Left cardiac atrium (tissue), 4 donors: Measurements from ENCODE around the gene OOSP1. TPM values are rescaled to one million over a fixed set of nuclear protein-coding genes. Genes with fewer than 3 reads are reported as not detected.
A peak's percentile ranks its signal among the peaks of the same experiment; 100 is the strongest.
"Not testable (repeated sequence)": the region's sequence is repeated elsewhere in the genome, so short reads cannot be mapped to it uniquely, and the experiment has no call there.

Source experiments
- ATAC-seq, 2 donors: fragments of 200-7000 bp; cut with Tn5 transposase; one replicate each; pipeline ENCODE4 v1.9.1; 2020; ENCODE audit warnings: mild to moderate bottlenecking in 2 of 2, moderate library complexity in 2 of 2
- DNase-seq: peaks from one replicate; pipeline ENCODE4 v3.0.0-alpha.2; 2020
- intact Hi-C, 2 donors: fragments of 100-400 bp; cut with DNase I; formaldehyde crosslinking; loops; one replicate each; pipeline versions ENCODE4 v1.14.1 to v1.15.1; 2022 to 2023
- long read RNA-seq: library from polyadenylated mRNA; unstranded; transcript quantifications from one replicate; pipeline ENCODE4 v2.0.0, GENCODE V29; 2021
- total RNA-seq, 2 donors: library from RNA; stranded (reverse); fragmentation: NEBNext Ultra II Directional; extraction: Animal tissue kit (Norgen Biotek cat#: 25700); gene quantifications; one replicate each; pipeline ENCODE4 v1.2.1, GENCODE V29; 2021
- donor health status: DM: no; HTN: yes; CAD: no.
- donor health status: DM: no; HTN: yes; CAD: no; lungs with severe emphysema.
- donor health status: DM: yes; HTN: yes; CAD: no.
- donor health status: Dilated cardiomyopathy.

OOSP1 gene
- total RNA-seq = not detected
- long read RNA-seq = 0 reads

GRCh38 chr11:59938132-59938531 is at the start of gene OOSP1:
Gene OOSP1, plus strand, starts transcription at chr11:59938432. Its CDS starts 23 bp downstream, at chr11:59938455.
- ATAC-seq (no peak), DNase-seq (no peak)
- intact Hi-C loops = no loop called here

- no peak for ATAC-seq
- intact Hi-C loops = no loop called here
- no peak for DNase-seq
Observed at GRCh38 chr11:59891781-59892181, 46.5 kb upstream of the OOSP1 start.

- ATAC-seq = no peak
- intact Hi-C loops = no loop called here
- no peak for DNase-seq
Observed at GRCh38 chr11:59894616-59895015, 43.6 kb upstream of the OOSP1 start.

- DNase-seq (no peak), ATAC-seq (no peak)
- intact Hi-C loops = no loop called here
Observed at GRCh38 chr11:59898046-59898445, 40.2 kb upstream of the OOSP1 start.

GRCh38 chr11:59898650-59899049 is 39.6 kb upstream of the OOSP1 start:
- intact Hi-C loops = no loop called here
- DNase-seq = no peak
- ATAC-seq = no peak

DNA sequence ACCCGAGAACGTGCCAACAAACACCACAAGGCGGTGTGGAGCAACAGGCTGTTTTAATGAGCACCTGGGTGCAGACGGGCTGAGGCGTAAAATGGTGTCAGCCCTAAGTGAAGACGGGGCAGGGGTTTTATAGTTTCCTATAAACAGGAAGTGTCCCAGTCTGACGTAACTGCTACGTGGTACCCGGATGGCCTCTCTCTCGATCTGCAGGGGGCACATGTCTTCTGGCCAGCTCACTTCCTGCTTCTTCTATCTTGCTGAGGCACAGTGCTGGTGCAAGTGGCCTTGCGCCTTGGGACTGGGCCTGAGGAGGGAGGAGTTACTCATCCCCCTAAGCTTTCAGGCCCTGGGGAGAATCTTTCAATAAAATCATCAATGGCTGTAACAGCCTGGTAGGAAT is 38.7 kb upstream of the OOSP1 start:
- intact Hi-C loops = no loop called here
- no peak for ATAC-seq
- DNase-seq = no peak

- intact Hi-C loops = no loop called here
- no peak for ATAC-seq
- no peak for DNase-seq
Observed at GRCh38 chr11:59900366-59901126, 37.7 kb upstream of the OOSP1 start.

GRCh38 chr11:59901306-59901705 is 36.9 kb upstream of the OOSP1 start:
- DNase-seq (no peak), ATAC-seq (peak in 1 of 2 donors; percentile 68)
- intact Hi-C loops = no loop called here

DNA sequence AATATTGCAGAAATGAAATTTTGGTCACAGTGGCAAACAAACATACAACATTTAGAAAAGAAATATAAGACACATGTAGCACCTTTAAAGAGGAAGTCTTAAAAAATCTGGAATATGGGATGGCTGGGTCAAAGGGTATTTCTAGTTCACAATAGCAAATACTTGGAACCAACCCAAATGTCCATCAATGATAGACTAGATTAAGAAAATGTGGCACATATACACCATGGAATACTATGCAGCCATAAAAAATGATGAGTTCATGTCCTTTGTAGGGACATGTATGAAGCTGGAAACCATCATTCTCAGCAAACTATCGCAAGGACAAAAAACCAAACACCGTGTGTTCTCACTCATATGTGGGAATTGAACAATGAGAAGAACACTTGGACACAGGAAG is 34.7 kb upstream of the OOSP1 start:
- intact Hi-C loops, DNase-seq, ATAC-seq: not testable (repeated sequence)

- intact Hi-C loops = no loop called here
- DNase-seq = no peak
- ATAC-seq = peak in 1 of 2 donors; percentile 55
Observed at GRCh38 chr11:59918480-59918879, 19.8 kb upstream of the OOSP1 start.

- DNase-seq (no peak), ATAC-seq (no peak)
- intact Hi-C loops = no loop called here
Observed at GRCh38 chr11:59918987-59919589, 19.1 kb upstream of the OOSP1 start.

DNA sequence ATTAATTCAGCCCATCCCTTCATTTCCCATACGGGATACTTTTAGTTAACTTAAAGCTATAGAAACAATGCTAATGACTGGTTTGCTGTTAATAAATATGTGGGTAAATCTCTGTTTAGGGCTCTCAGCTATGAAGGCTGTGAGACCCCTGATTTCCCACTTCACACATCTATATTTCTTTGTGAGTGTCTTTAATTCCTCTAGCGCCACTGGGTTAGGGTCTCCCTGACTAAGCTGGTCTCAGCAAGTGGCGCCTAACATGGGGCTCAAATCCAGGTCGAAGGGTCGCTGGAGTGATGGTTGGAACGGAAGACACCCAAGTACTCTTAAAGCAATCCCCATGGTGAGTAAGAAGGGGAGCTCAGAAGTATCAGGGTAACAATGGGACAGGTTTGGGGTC is 14.4 kb upstream of the OOSP1 start:
- DNase-seq (no peak), ATAC-seq (no peak)
- intact Hi-C loops = no loop called here

- ATAC-seq (no peak), DNase-seq (no peak)
- intact Hi-C loops = no loop called here
Observed at GRCh38 chr11:59931688-59932087, 6.5 kb upstream of the OOSP1 start.

- intact Hi-C loops = no loop called here
- no peak for ATAC-seq
- DNase-seq = no peak
Observed at GRCh38 chr11:59938718-59939117, 486 bp downstream of the OOSP1 start.

GRCh38 chr11:59939482-59939881 is 1.2 kb downstream of the OOSP1 start:
- intact Hi-C loops = no loop called here
- ATAC-seq (no peak), DNase-seq (no peak)

DNA sequence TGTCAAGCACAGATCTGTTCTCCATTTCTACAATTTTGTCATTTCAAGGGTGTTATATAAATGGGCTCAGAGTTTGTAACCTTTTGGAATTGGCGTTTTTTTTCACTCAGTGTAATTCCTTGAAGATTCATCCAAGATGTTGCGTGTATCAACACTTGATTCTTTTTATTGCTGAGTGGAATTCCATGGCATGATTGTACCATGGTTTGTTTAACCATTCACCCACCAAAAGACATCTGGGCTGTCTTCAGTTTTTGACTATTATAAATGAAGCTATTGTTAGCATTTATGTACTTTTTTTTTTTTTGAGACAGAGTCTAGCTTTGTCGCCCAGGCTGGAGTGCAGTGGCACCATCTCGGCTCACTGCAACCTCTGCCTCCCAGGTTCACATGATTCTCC is 2.9 kb downstream of the OOSP1 start:
- no peak for ATAC-seq

GRCh38 chr11:59943997-59944714 is 5.9 kb downstream of the OOSP1 start:
- no peak for DNase-seq
- intact Hi-C loops = no loop called here

More for the DNA sequence above, 2.9 kb downstream of the OOSP1 start:
- intact Hi-C loops = no loop called here
- DNase-seq = no peak

GRCh38 chr11:59944720-59945119 is 6.5 kb downstream of the OOSP1 start:
- intact Hi-C loops = no loop called here
- ATAC-seq = no peak
- no peak for DNase-seq

More at GRCh38 chr11:59943997-59944714, 5.9 kb downstream of the OOSP1 start:
- ATAC-seq = no peak

DNA sequence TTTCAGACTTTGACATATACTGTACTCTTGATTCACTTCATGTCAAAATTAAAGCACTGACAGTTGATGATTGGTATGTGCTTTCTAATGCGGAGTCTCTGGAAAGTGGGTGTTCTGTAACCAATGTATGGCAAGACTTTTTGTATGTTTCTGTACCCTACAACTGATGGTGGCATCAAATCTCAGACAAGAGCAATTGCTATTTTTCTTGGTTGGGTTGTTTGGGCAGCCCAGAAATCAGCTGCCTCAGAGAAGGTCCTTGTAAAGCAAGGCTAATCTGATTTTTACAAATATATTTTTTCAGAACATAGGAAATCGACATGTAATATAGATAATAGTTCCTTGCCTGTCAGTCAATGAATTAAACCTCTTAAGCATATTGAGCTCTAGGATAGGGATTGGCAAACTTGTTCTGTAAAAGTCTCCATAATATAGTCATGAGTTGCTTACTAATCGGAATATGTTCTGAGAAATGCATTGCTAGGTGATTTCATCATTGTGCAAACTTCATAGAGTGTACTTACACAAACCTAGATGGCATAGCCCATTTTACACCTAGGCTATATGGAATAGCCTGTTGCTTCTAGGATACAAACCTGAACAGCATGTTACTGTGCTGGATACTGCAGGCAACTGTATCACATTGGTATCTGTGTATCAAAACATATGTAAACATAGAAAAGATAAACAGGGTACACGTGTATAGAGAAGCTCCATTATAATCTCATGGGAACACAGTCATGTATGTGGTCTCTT is 15.4 kb downstream of the OOSP1 start:
- intact Hi-C loops = no loop called here
- DNase-seq = no peak
- ATAC-seq = no peak
